HepG2 (cell line): ENCODE results near the gene MLXIPL. TPM values are rescaled to one million over a fixed set of nuclear protein-coding genes. Genes with fewer than 3 reads are reported as not detected.

Experiments
- ATAC-seq: fragments of 200-7000 bp; cut with Tn5 transposase; 3 replicates; pipeline ENCODE4 v1.9.1; 2020; ENCODE audit warnings: mild to moderate bottlenecking, moderate library complexity
- BruUV-seq: library from RNA; stranded (reverse); fragments of 400-500 nt; replicated peaks from 2 replicates; lab custom pipeline; 2021; lab: Mats Ljungman, UMichigan
- CTCF ChIA-PET: fragments of 300-600 bp; formaldehyde crosslinking; extraction: SDS; loops from one replicate; lab custom pipeline; 2021; ENCODE audit warnings: low total read pairs, inconsistent platforms, low intra/inter-chr PET ratio; lab: Yijun Ruan, JAX
- POLR2A ChIA-PET: fragments of 350-600 bp; sonication (Branson Sonifier 250); formaldehyde crosslinking; loops from one replicate; lab custom pipeline; 2020; ENCODE audit warnings: antibody characterized with exemption, inconsistent platforms; lab: Yijun Ruan, JAX
- DNase-seq: peaks from one replicate; pipeline ENCODE4 v3.0.0-alpha.2; 2015; ENCODE audit warnings: low spot score
- FAIRE-seq: peaks from 3 replicates; lab custom pipeline; 2011; peaks lifted over from hg19 to GRCh38; lab: Jason Lieb, UNC
- H2AFZ ChIP-seq: one replicate; pipeline ENCODE4 v1.6.1; 2011; ENCODE audit warnings: low read length, inconsistent platforms
- H3K27ac ChIP-seq: fragments of 300-600 bp; 3 replicates; pipeline ENCODE4 v1.8.0; 2011; ENCODE audit warnings: mixed run types, mild to moderate bottlenecking, mixed read lengths, low read length, inconsistent platforms; ENCODE audit not compliant: insufficient read depth; ENCODE audit errors: extremely low read length
- H3K27me3 ChIP-seq, 2 experiments: fragments of 200-600 bp in 1 of 2; 2 replicates in 1 of 2; 3 replicates in 1 of 2; pipeline versions ENCODE4 v1.6.0 to v1.8.0; 2011; ENCODE audit warnings: low read length in 2 of 2, mild to moderate bottlenecking in 2 of 2, moderate library complexity in 2 of 2, inconsistent platforms in 1 of 2; ENCODE audit not compliant: insufficient read depth in 2 of 2, control insufficient read depth in 1 of 2
- H3K36me3 ChIP-seq, 2 experiments: fragments of 200-600 bp in 1 of 2; replicated peaks in 1 of 2; 2 replicates in 1 of 2; 3 replicates in 1 of 2; pipeline versions ENCODE4 v1.5.1 to v1.8.0; 2011; ENCODE audit warnings: low read length in 2 of 2, inconsistent platforms in 1 of 2; ENCODE audit not compliant: insufficient read depth in 2 of 2, control insufficient read depth in 1 of 2
- H3K4me1 ChIP-seq: 2 replicates; pipeline ENCODE4 v1.5.1; 2012; ENCODE audit warnings: low read length, inconsistent platforms; ENCODE audit not compliant: insufficient read depth
- H3K4me2 ChIP-seq: 2 replicates; pipeline ENCODE4 v1.6.0; 2011; ENCODE audit warnings: low read depth, low read length, inconsistent platforms
- H3K4me3 ChIP-seq, 3 experiments: fragments of 200-600 bp in 1 of 3; sonication (generic), shearing (Covaris generic) in 1 of 3; replicated peaks in 1 of 3; 2 replicates each; pipeline ENCODE4 v1.5.1; 2011 to 2016; ENCODE audit warnings: low read length in 3 of 3, inconsistent platforms in 2 of 3, low read depth in 2 of 3, mild to moderate bottlenecking in 2 of 3, control low read depth in 1 of 3, mixed read lengths in 1 of 3; ENCODE audit not compliant: insufficient read depth in 1 of 3
- H3K79me2 ChIP-seq: one replicate; pipeline ENCODE4 v1.6.1; 2011; ENCODE audit warnings: low read length, inconsistent platforms; ENCODE audit not compliant: insufficient read depth
- H3K9ac ChIP-seq: 2 replicates; pipeline ENCODE4 v1.6.0; 2011; ENCODE audit warnings: mild to moderate bottlenecking, low read depth, low read length, inconsistent platforms; ENCODE audit not compliant: insufficient read depth
- H3K9me3 ChIP-seq: 2 replicates; pipeline ENCODE4 v1.5.1; 2012; ENCODE audit warnings: mild to moderate bottlenecking, low read length
- H4K20me1 ChIP-seq: 2 replicates; pipeline ENCODE4 v1.6.0; 2011; ENCODE audit warnings: inconsistent platforms, mild to moderate bottlenecking, low read length, moderate library complexity; ENCODE audit not compliant: insufficient read depth
- CERS6 ChIP-seq: sonication (generic); formaldehyde crosslinking; IDR thresholded peaks from 2 replicates; pipeline ENCODE4 v1.5.0; 2020; ENCODE audit warnings: missing genetic modification reagents
- FOXK1 ChIP-seq: sonication (generic); formaldehyde crosslinking; IDR thresholded peaks from 2 replicates; pipeline ENCODE4 v1.4.0; 2020; ENCODE audit warnings: low read depth, missing genetic modification reagents, borderline replicate concordance
- IKZF5 ChIP-seq: IDR thresholded peaks from 2 replicates; pipeline ENCODE4 v1.6.1; 2018; ENCODE audit warnings: missing genetic modification reagents, mild to moderate bottlenecking, missing compliant biosample characterization
- ISX ChIP-seq: sonication (generic); formaldehyde crosslinking; conservative IDR thresholded peaks from 2 replicates; pipeline ENCODE4 v1.5.0; 2020; ENCODE audit warnings: missing genetic modification reagents
- NR3C1 ChIP-seq: sonication (generic); formaldehyde crosslinking; IDR thresholded peaks from 2 replicates; pipeline ENCODE4 v1.4.0; 2020; ENCODE audit warnings: missing genetic modification reagents
- STAG1 ChIP-seq: sonication (generic); formaldehyde crosslinking; IDR thresholded peaks from 2 replicates; pipeline ENCODE4 v1.4.0; 2020; ENCODE audit warnings: missing genetic modification reagents
- ZBTB26 ChIP-seq: IDR thresholded peaks from 2 replicates; pipeline ENCODE4 v1.6.1; 2016; ENCODE audit warnings: missing compliant biosample characterization, missing genetic modification reagents, borderline replicate concordance
- ZNF18 ChIP-seq: sonication (generic); formaldehyde crosslinking; IDR thresholded peaks from 2 replicates; pipeline ENCODE4 v1.8.0; 2022; ENCODE audit warnings: mild to moderate bottlenecking, missing genetic modification reagents; ENCODE audit not compliant: insufficient replicate concordance
- ZNF552 ChIP-seq: sonication (generic); formaldehyde crosslinking; IDR thresholded peaks from 2 replicates; pipeline ENCODE4 v1.9.0; 2022; ENCODE audit warnings: missing genetic modification reagents, mild to moderate bottlenecking, borderline replicate concordance
- ZNF670 ChIP-seq: sonication (generic); formaldehyde crosslinking; IDR thresholded peaks from 2 replicates; pipeline ENCODE4 v1.8.0; 2022; ENCODE audit warnings: mild to moderate bottlenecking, missing genetic modification reagents, borderline replicate concordance
- ZSCAN12 ChIP-seq: sonication (generic); formaldehyde crosslinking; IDR thresholded peaks from 2 replicates; pipeline ENCODE4 v1.9.0; 2021; ENCODE audit warnings: mild to moderate bottlenecking, missing genetic modification reagents
- WGBS: methylation state at CpG from one replicate; pipeline ENCODE4 v1.1.6; 2017; ENCODE audit warnings: low lambda C conversion rate; 5-methylcytosine and 5-hydroxymethylcytosine counted together
- in situ Hi-C: cut with HindIII; loops from 2 replicates; pipeline ENCODE4 v1.10.0; 2017; ENCODE audit warnings: low pct_unique_long_range_greater_than_20kb; ENCODE audit not compliant: extremely low pct_ligation_motif_present
- intact Hi-C: fragments of 100-400 bp; cut with micrococcal nuclease; formaldehyde crosslinking; loops from one replicate; pipeline ENCODE4 v1.10.0; 2022; ENCODE audit not compliant: unreplicated experiment
- polyA plus RNA-seq, 8 experiments: library from polyadenylated mRNA; depleted of rRNA in 3 of 8; stranded (reverse) in 7 of 8; unstranded in 1 of 8; fragments of >200 nt; fragmentation: Illumina TruSeq in 4 of 8; extraction: Trizol in 4 of 8; gene quantifications; 2 replicates each; pipeline versions ENCODE4 v1.2.1 to v1.2.3, GENCODE V29; 2011 to 2016; ENCODE audit warnings: low read depth in 4 of 8, missing spikeins in 1 of 8, mixed read lengths in 1 of 8; ENCODE audit not compliant: insufficient read depth in 1 of 8
- total RNA-seq, 5 experiments: library from RNA; depleted of rRNA; stranded (reverse); fragments of >200 nt; fragmentation: Illumina TruSeq; extraction: Trizol; gene quantifications; 2 replicates each; pipeline ENCODE4 v1.2.3, GENCODE V29; 2016; ENCODE audit warnings: low read depth in 1 of 5

MLXIPL gene
- total and polyA plus RNA-seq, 2 of the 13 experiments (the other 11 are each of a cell fraction or from before 2014, with no cell fraction given): 51.6 to 60.1 TPM

- Histone ChIP-seq H3K27me3 (no peaks in the 10 kb centered on the region), H3K4me3 (no peak overlapping the region), H4K20me1 (no peaks in the 10 kb centered on the region), H2AFZ (no peak overlapping the region), H3K4me2 (no peak overlapping the region), H3K4me1 (no peaks in the 10 kb centered on the region), H3K79me2 (no peaks in the 10 kb centered on the region), H3K9ac (no peak overlapping the region), H3K36me3 (no peaks in the 10 kb centered on the region), H3K9me3 (peaks cover 12% of the 10 kb centered on the region), H3K27ac (no peak overlapping the region)
- ATAC-seq (no peak), FAIRE-seq (no peak), DNase-seq (no peak)
- no TSS peak for BruUV-seq
- in situ Hi-C loops: no loop called here
- CTCF ChIA-PET: no interaction called here
- POLR2A ChIA-PET: no interaction called here
- TF ChIP-seq ZBTB26 (CRISPR knock-in tag) (no peak), ZSCAN12 (CRISPR knock-in tag) (no peak), ZNF670 (CRISPR knock-in tag) (no peak), ISX (CRISPR knock-in tag) (no peak), ZNF552 (CRISPR knock-in tag) (no peak), CERS6 (CRISPR knock-in tag) (no peak), ZNF18 (CRISPR knock-in tag) (no peak), NR3C1 (CRISPR knock-in tag) (no peak), STAG1 (CRISPR knock-in tag) (no peak), FOXK1 (no peak), IKZF5 (CRISPR knock-in tag) (no peak)
- intact Hi-C loops: no loop called here
- WGBS: 65% methylated on average over 3 of the region's 3 CpGs
Observed at GRCh38 chr7:73638911-73639310, 14.6 kb upstream of the MLXIPL start.
